SK-N-DZ (cell line): ENCODE results near the gene DGKI.

ENCODE experiments used
- DNase-seq: peaks from one replicate; pipeline ENCODE4 v3.0.0-alpha.2; 2015; ENCODE audit warnings: low spot score

The DGKI gene

GRCh38 chr7:137418841-137419240, 427.9 kb downstream of the DGKI start:
- no peak for DNase-seq

DNA sequence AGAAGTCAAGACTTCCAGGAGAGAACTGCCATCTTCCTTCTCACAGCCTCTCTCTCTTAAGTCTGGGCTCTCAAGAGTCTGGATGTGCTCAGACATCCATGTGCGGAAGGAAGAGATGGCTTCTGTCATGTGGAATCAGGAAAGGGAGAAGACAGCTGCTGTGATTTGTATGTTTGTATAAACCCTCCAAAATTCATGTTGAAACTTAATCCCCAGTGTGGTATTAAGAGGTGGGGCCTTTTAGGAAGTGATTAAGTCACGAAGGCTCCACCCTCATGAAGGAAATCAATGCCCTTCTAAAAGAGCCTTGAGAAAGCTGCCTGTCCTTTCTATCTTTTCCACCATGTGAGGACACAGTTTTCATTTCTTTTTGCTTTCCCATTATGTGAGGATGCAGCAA, 429.3 kb downstream of the DGKI start:
- no peak for DNase-seq

DNA sequence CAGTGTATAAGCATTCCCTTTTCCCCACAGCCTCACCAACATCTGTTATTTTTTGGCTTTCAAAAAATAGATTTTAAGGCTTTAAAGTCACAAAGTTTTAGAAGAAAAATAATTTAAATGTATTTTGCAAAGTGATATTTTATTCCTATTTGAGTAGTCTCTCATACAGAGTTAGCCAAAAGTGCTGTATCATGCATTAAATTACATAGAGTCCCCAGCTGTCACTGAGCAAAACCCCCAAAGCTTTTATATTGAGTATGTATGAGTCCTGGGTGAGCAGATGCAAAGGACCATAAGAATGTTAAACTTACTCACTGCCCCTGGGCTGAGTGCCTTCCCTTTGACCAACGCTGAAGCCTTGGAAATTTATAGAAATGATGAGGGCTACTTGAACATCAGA, 432.9 kb downstream of the DGKI start:
- no peak for DNase-seq

DNA sequence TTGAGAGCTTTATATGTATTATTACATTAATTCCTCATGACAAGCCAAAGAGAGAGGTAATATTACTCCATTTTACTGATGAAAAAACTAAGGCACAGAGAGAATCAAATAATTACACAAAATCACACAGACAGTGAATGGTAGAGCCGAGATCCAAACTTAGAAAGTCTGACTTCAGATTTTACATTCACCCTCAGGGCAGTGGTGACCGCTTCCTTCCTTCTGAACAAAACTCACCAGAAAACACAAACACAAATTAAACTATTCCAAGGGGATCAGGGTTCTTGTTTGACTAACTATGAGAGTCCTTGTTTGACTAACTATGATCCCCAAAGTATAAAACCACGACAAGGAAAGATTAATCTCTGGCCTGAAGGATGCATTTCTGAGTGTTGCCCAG, 435.3 kb downstream of the DGKI start:
- no peak for DNase-seq

- no peak for DNase-seq
Observed at GRCh38 chr7:137408126-137408525, 438.6 kb downstream of the DGKI start.

DNA sequence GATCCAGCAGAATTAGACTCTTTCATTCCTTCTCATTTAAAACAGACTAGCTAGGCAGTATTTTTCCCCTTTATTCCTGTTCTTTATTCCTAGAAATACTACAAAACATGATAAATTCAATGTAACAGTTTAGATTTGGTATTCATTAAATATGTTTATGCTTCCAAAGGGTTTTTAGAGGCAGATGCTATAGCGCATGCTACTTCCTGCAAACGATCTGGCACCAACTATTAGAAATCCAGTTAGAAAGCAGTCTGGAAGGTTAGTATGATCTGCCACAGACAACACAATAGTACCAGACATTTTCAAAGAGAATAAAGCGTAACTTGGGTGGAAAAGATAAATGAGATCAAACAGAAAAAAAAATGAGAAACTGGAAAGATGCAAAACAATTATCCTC, 439.7 kb downstream of the DGKI start:
- no peak for DNase-seq

- DNase-seq, result no peak
Observed at GRCh38 chr7:137404660-137405317, 442.0 kb downstream of the DGKI start.

DNA sequence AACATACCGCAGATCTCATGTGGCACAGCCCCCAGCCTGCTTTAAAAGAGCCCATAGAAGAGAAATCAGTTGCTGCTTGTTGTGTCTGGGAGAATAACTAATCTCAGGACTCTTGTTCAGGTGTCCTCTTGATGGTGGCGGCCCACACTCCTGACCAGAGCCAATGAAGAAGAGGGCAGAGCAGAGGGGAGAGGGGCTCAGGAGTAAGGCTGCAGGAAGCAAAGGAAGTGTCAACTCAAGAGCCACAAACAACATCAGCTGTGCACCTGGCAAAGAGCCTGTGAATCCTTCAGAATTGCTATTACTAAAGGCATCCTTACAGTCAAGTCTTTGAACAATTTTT, 443.4 kb downstream of the DGKI start:
- no peak for DNase-seq

- DNase-seq, result no peak
Observed at GRCh38 chr7:137402536-137403352, 444.0 kb downstream of the DGKI start.

DNA sequence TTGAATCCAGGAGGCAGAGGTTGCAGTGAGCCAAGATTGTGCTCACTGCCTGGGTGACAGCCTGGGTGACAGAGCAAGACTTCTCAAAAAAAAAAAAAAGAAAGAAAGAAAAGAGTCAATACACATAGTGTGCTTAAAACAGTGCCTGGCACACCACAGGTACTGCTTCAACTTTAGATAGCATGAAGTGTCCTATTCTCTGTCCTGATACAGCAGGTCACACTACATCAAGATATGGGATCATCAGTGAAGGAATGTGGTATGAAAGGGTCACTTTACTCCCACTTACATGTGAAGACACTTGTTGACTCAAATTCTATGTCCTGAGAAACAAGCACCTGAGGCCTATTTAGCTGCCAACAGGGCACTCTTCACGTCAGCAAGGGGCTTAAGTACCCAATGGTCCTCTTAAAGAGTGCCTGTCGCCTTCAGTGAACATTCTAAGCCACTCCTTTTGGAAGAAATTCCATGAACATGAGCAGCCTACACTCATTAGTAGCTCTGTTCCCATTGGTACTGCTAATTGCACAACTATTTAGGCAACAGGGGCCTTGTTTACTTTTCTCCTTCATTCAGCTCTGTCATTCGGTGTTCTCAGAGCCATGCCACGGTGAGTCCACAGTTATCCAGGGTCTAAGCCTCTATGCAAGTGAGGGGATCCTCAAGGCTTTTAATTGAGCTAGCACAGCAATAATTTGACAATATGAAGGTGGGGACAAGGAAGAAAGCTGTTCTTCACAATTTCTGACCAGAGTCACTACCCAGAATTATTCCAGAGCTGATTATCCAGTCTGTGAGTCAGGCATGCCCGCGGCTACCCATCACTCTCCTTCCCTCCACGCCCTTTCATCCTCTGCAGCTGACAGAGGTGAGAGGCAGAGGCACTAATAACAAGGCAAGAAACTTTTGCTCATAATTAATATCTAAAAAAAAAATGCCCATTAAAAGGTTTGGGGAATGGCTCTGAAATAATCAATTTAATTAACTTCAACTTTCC, 446.6 kb downstream of the DGKI start:
- DNase-seq, result no peak

DNA sequence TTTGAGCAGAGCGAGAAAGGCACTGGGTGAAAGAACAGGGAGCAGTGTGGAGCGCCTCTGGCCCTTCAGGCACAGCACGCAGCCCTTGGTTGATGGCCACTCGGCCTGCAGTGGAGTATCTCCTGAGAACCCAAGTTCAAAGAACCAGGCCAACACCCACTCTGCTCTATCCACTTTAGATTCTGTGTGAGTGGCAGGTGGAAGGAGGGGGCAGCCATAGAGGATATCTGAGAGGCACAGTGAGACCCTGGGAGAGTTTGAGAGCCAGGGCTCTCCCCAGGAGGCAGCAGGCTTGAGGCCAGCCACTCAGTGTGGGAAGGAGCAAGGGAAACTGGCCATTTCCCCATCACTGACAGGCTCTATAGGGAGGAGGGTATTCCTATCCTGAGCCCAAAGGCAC, 450.7 kb downstream of the DGKI start:
- no peak for DNase-seq

DNA sequence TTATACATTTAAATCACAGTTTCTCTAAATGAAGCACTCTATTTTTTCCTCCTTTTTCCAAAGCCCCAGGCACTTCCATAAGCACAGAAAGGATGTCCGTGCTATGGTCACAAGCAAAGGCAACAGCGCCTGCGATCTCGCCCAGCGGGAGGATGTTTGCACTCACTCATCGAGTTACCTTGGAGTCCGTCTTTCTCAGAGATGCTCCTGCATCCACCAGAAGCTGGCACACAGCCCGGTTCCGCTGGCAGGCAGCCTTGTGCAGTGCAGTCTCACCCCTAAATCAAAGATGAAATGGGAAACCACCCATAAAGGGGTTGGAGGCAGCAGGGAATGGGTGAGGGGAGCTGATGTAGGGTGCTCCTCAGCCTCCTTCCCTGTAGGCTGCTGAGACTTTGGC, 451.4 kb downstream of the DGKI start:
- no peak for DNase-seq

DNA sequence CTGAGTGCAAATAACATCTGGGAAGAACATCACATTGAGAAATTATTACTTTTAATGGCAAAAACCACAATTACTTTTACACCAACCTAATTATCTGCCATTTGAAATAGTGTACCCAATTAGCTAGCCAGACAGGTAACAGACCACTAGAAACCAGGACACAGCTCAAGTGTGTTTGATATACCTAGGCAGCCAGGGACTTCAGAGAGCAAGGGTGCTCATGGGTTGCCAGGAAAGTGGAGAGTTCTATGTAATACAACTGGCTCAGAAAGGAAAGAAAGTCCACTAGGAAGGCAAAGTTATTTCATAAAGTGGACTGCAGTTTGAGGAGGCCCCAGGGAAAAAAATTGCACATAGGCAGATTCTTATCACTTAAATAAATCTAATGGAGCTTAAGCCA, 453.2 kb downstream of the DGKI start:
- no peak for DNase-seq

- DNase-seq, result no peak
Observed at GRCh38 chr7:137390076-137390475, 456.7 kb downstream of the DGKI start.

DNA sequence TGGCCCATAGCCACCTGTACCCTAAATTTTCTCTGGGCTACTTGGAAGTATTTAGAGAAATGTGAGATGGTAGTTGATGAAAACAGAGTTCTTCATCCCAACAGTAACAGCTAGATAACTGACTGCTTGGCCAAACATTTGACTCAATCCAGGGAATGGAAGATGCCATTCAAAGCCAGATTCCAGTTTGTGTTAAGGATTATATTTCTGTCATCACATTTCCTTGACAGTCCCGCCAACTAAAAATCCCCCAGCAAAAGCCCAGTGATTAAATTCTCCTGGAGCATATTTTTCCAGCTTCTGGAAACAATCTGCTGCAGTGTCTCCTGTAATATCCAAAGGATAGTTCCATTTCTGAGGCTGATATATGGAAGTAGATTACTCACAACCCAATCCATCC, 457.9 kb downstream of the DGKI start:
- no peak for DNase-seq

DNA sequence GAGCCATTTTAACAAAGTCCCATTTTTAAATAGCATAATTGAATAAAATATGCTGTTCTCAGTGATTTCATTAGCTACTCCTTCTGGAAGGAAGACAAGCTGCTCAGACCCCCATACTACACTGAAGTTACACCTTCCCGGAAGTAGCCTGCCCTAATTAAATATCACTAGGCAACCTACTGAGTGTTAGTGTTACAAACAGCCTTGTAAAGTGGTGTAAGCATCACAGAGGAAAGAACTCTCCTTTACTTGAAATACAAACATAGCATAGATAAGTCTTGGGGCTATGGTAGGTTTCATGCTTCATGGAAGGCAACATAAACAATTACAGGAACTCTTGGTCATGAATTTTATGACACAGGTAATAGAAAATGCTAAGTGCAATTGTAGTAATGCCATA, 459.8 kb downstream of the DGKI start:
- no peak for DNase-seq

- no peak for DNase-seq
Observed at GRCh38 chr7:137381045-137381444, 465.7 kb downstream of the DGKI start.

GRCh38 chr7:137373507-137373906, 473.3 kb downstream of the DGKI start:
- DNase-seq, result no peak

DNA sequence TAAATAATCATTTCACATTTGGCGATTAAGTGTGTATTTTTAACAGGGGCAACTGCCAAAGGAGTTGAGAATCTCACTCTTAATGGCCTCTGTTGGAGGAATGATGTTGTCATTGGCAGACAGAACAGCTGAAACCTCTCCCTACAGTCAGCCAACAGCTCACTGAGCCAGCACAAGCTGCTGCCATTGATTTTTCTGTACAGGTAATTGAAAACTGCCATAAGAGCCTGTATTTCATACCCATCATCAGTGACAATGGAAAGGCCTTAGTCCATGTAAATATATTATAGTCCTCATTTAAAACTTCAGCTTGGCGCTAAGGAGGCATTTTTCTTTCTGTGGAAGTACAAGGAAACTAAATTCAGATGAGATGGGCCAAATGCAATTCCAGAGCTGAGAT, 475.2 kb downstream of the DGKI start:
- DNase-seq, result no peak

GRCh38 chr7:137366995-137367394, 479.8 kb downstream of the DGKI start:
- DNase-seq, result no peak

DNA sequence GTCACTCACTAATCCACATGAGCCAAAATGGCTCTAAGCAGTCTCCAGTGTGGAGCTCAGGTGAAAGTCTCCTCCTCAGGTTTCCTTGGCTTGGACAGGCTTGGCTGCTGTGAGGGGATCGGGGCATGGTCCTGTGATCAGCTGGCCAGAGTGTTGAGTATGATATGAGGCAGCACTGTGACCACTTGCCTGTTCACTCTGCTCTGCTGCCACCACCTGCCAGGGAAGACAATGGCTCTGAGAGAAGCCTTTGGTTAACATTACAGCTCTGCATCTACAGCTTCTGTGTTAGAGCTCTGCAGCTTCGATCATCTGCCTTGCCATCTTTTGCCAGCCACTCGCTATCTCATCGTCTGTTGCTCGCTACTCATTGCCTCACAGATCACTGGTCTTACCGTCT, 483.1 kb downstream of the DGKI start:
- DNase-seq, result no peak

GRCh38 chr7:137360087-137360679, 486.6 kb downstream of the DGKI start:
- no peak for DNase-seq
